Effector CD8-positive, alpha-beta T cell (primary cell): ENCODE results near the gene SEMA3F.

Experiments used
- DNase-seq: peaks from one replicate; lab custom pipeline; 2025; lab: John Stamatoyannopoulos, UW
- total RNA-seq, 4 experiments: gene quantifications; one replicate each; lab custom pipeline; 2026; lab: John Stamatoyannopoulos, UW

SEMA3F gene
- total RNA-seq = 0 to 0.27 (median 0.21) reads per million in 4 experiments

- peak; percentile 62 for DNase-seq
Observed at GRCh38 chr3:50154840-50155490, at the start of gene SEMA3F. Gene SEMA3F, plus strand, starts transcription at chr3:50155324. Its CDS starts 4,299 bp downstream, at chr3:50159623.

- no peak for DNase-seq
Observed at GRCh38 chr3:50111757-50112156, 43.4 kb upstream of the SEMA3F start.

GRCh38 chr3:50112462-50112861 lies 42.7 kb upstream of the SEMA3F start:
- DNase-seq = no peak

- no peak for DNase-seq
Observed at GRCh38 chr3:50117120-50117519, 38.0 kb upstream of the SEMA3F start.

- no peak for DNase-seq
Observed at GRCh38 chr3:50118237-50118636, 36.9 kb upstream of the SEMA3F start.

- no peak for DNase-seq
Observed at GRCh38 chr3:50119786-50120185, 35.3 kb upstream of the SEMA3F start.

GRCh38 chr3:50120364-50121071 lies 34.6 kb upstream of the SEMA3F start:
- no peak for DNase-seq

GRCh38 chr3:50121072-50122032 lies 33.8 kb upstream of the SEMA3F start:
- DNase-seq = peak; percentile 49

GRCh38 chr3:50122071-50122470 lies 33.1 kb upstream of the SEMA3F start:
- DNase-seq = no peak

- no peak for DNase-seq
Observed at GRCh38 chr3:50122661-50123391, 32.3 kb upstream of the SEMA3F start.

- no peak for DNase-seq
Observed at GRCh38 chr3:50123394-50124051, 31.6 kb upstream of the SEMA3F start.

GRCh38 chr3:50124052-50124799 lies 30.9 kb upstream of the SEMA3F start:
- no peak for DNase-seq

GRCh38 chr3:50124800-50125178 lies 30.3 kb upstream of the SEMA3F start:
- DNase-seq = no peak

- no peak for DNase-seq
Observed at GRCh38 chr3:50125541-50126286, 29.4 kb upstream of the SEMA3F start.

- DNase-seq = no peak
Observed at GRCh38 chr3:50126287-50127211, 28.6 kb upstream of the SEMA3F start.

GRCh38 chr3:50127251-50127691 lies 27.9 kb upstream of the SEMA3F start:
- no peak for DNase-seq

GRCh38 chr3:50128001-50128400 lies 27.1 kb upstream of the SEMA3F start:
- DNase-seq = no peak

- no peak for DNase-seq
Observed at GRCh38 chr3:50130436-50130835, 24.7 kb upstream of the SEMA3F start.
